K562 (cell line): ENCODE data around the gene TMEM176B. TPM values are rescaled to one million over a fixed set of nuclear protein-coding genes. Genes with fewer than 3 reads are reported as not detected.

ENCODE experiments used
- ATF7 ChIP-seq: fragments of 450-650 bp; IDR thresholded peaks from 2 replicates; pipeline ENCODE4 v1.7.1; 2014; ENCODE audit warnings: mild to moderate bottlenecking, moderate library complexity
- CCAR2 ChIP-seq: fragments of 200-400 bp; formaldehyde crosslinking; IDR thresholded peaks from 2 replicates; pipeline ENCODE4 v1.6.1; 2017; ENCODE audit warnings: mild to moderate bottlenecking, low read depth, low read length
- CREM ChIP-seq: IDR thresholded peaks from 2 replicates; pipeline ENCODE4 v1.6.1; 2014; ENCODE audit warnings: antibody characterized with exemption, low read depth
- FOSL1 ChIP-seq: fragments of 200-800 bp; sonication (Bioruptor generic); conservative IDR thresholded peaks from 2 replicates; pipeline ENCODE4 v1.6.1; 2016; ENCODE audit warnings: missing genetic modification characterization, missing compliant biosample characterization
- HNRNPLL ChIP-seq: fragments of 200-400 bp; formaldehyde crosslinking; IDR thresholded peaks from 2 replicates; pipeline ENCODE4 v1.6.1; 2017; ENCODE audit warnings: low read length, low read depth, mild to moderate bottlenecking; ENCODE audit not compliant: poor library complexity, severe bottlenecking
- KAT7 ChIP-seq: sonication (generic); formaldehyde crosslinking; IDR thresholded peaks from 2 replicates; pipeline ENCODE4 v1.8.0; 2022; ENCODE audit warnings: missing genetic modification reagents, mild to moderate bottlenecking, borderline replicate concordance
- L3MBTL2 ChIP-seq: fragments of 450-650 bp; IDR thresholded peaks from 2 replicates; pipeline ENCODE4 v1.6.1; 2016; ENCODE audit warnings: mild to moderate bottlenecking, moderate library complexity
- LCOR ChIP-seq: sonication (generic); formaldehyde crosslinking; IDR thresholded peaks from 2 replicates; pipeline ENCODE4 v1.8.0; 2022; ENCODE audit warnings: mild to moderate bottlenecking, missing genetic modification reagents
- NR1H2 ChIP-seq: sonication (generic); formaldehyde crosslinking; IDR thresholded peaks from 2 replicates; pipeline ENCODE4 v1.4.0; 2020; ENCODE audit warnings: mild to moderate bottlenecking, missing genetic modification reagents
- POLR2H ChIP-seq: IDR thresholded peaks from 2 replicates; pipeline ENCODE4 v1.6.1; 2016; ENCODE audit warnings: missing genetic modification characterization, low read depth, mild to moderate bottlenecking, control low read depth, missing compliant biosample characterization, moderate library complexity
- SOX6 ChIP-seq: fragments of 450-650 bp; IDR thresholded peaks from 2 replicates; pipeline ENCODE4 v1.6.1; 2014; ENCODE audit warnings: mild to moderate bottlenecking
- TEAD2 ChIP-seq: fragments of 450-650 bp; IDR thresholded peaks from 2 replicates; pipeline ENCODE4 v1.6.1; 2016; ENCODE audit warnings: missing genetic modification characterization, control low read depth, missing compliant biosample characterization
- polyA plus RNA-seq, 8 experiments: library from polyadenylated mRNA; depleted of rRNA in 4 of 8; stranded (reverse) in 5 of 8; unstranded in 3 of 8; fragments of >200 nt; fragmentation: Nextera tagmentation in 2 of 8; fragmentation: Illumina TruSeq in 1 of 8; extraction: Ambion mirVana in 2 of 8; extraction: Trizol in 1 of 8; gene quantifications; 2 replicates each; pipeline versions ENCODE4 v1.2.1 to v1.2.3, GENCODE V29; 2011 to 2014; ENCODE audit warnings: inconsistent platforms in 1 of 8, missing spikeins in 1 of 8
- total RNA-seq, 7 experiments: library from RNA; depleted of rRNA in 6 of 7; stranded (reverse); fragments of >200 nt in 6 of 7; fragmentation: Illumina TruSeq in 2 of 7; extraction: Trizol in 2 of 7; gene quantifications; 2 replicates each; pipeline versions ENCODE4 v1.2.1 to v1.2.3, GENCODE V29; 2011 to 2021; ENCODE audit warnings: low replicate concordance in 1 of 7
- TF ChIP-seq, protein P1 (sequence below): sonication (generic); IDR thresholded peaks from 2 replicates; pipeline ENCODE4 v1.6.1; 2016
- TF ChIP-seq, protein P2 (sequence below): fragments of 450-650 bp; IDR thresholded peaks from 2 replicates; pipeline ENCODE4 v1.6.1; 2017; ENCODE audit warnings: mild to moderate bottlenecking, moderate library complexity
- TF ChIP-seq, protein P3 (sequence below), 2 experiments: fragments of 450-650 bp in 1 of 2; sonication (generic) in 1 of 2; formaldehyde crosslinking in 1 of 2; IDR thresholded peaks in 1 of 2; conservative IDR thresholded peaks in 1 of 2; 2 replicates each; pipeline versions ENCODE4 v1.6.1 to v1.8.1; 2016 to 2023; ENCODE audit warnings: mild to moderate bottlenecking in 2 of 2, moderate library complexity in 2 of 2, inconsistent platforms in 1 of 2, missing genetic modification reagents in 1 of 2

TMEM176B gene
- total and polyA plus RNA-seq, 9 of the 15 experiments (the other 6 are each of a cell fraction or from before 2014, with no cell fraction given), result 0.19 to 0.60 TPM; not detected in 7

DNA sequence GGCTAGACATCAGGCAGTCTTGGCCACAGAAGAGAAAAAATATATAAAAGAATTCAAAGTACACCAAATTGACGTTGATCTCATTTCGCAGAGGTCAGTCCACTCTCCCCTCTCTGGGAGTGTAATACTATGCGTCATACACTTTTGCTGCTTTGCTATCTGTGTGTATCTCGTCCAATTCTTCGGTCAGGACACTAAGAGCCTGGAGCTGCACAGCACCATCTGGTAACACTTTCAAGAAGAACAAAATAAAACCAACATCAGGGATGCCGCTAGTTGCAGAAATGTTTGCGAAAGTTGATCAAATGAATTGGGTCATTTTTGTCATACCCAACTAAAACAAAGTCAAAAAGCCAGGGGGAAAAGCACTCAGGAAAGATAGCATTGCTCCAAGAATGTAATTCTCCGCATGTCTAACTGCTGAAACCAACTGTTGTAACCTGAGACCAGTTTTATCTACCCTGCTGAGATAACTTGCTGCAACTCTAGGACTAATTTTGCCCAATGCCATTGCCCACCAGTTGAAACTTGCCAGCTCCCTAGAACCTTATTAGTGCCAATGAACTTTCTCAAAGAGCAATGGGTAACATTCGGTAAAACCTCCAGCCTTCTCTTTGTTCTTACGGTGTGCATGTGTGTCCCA is 23.4 kb upstream of the TMEM176B start (continued):
- TF ChIP-seq HNRNPLL (peak; percentile 5), POLR2H (tag) (0 out of 2 replicates have a peak, but pooled peaks have one; percentile 13), CREM (0 out of 2 replicates have a peak, but pooled peaks have one; percentile 35), NR1H2 (CRISPR knock-in tag) (no peak), L3MBTL2 (no peak), FOSL1 (tag) (peak; percentile 81), LCOR (peak; percentile 42; the same call in 1 of the 2 replicates), CCAR2 (no peak), ATF7 (peak; percentile 32; the same call in 1 of the 2 replicates), TEAD2 (no peak), KAT7 (no peak), SOX6 (peak; percentile 14; the same call in 1 of the 2 replicates)
- TF ChIP-seq, protein P1, sequence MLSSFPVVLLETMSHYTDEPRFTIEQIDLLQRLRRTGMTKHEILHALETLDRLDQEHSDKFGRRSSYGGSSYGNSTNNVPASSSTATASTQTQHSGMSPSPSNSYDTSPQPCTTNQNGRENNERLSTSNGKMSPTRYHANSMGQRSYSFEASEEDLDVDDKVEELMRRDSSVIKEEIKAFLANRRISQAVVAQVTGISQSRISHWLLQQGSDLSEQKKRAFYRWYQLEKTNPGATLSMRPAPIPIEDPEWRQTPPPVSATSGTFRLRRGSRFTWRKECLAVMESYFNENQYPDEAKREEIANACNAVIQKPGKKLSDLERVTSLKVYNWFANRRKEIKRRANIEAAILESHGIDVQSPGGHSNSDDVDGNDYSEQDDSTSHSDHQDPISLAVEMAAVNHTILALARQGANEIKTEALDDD, result 0 out of 2 replicates have a peak, but pooled peaks have one; percentile 41
- TF ChIP-seq, protein P2, sequence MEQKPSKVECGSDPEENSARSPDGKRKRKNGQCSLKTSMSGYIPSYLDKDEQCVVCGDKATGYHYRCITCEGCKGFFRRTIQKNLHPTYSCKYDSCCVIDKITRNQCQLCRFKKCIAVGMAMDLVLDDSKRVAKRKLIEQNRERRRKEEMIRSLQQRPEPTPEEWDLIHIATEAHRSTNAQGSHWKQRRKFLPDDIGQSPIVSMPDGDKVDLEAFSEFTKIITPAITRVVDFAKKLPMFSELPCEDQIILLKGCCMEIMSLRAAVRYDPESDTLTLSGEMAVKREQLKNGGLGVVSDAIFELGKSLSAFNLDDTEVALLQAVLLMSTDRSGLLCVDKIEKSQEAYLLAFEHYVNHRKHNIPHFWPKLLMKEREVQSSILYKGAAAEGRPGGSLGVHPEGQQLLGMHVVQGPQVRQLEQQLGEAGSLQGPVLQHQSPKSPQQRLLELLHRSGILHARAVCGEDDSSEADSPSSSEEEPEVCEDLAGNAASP, result no peak
- TF ChIP-seq, protein P3, sequence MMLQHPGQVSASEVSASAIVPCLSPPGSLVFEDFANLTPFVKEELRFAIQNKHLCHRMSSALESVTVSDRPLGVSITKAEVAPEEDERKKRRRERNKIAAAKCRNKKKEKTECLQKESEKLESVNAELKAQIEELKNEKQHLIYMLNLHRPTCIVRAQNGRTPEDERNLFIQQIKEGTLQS (IDR thresholded peaks at IDR 0.05), result peak; percentile 59; the same call in 1 of the 2 replicates
- TF ChIP-seq, protein P3 (CRISPR knock-in tag; conservative IDR thresholded peaks at IDR 0.05), result no peak
